ENCODE results near the gene TFCP2L1.
A peak's percentile ranks its signal among the peaks of the same experiment; 100 is the strongest.

The TFCP2L1 gene

GRCh38 chr2:121217627-121218026 lies 67.4 kb downstream of the TFCP2L1 start:
- whole genome bisulfite sequencing, 2 donors (ENCODE audit: extremely low coverage in 2 of 2, insufficient read length in 2 of 2, insufficient replicate concordance in 1 of 2), result no CpG with 5 or more reads among the region's 10 CpGs
- no peak overlapping the region for H3K4me2 ChIP-seq (ENCODE audit: insufficient read depth, low read length, poor library complexity, severe bottlenecking)
- no peak overlapping the region for H3K23ac ChIP-seq (ENCODE audit: low read depth, low read length, poor library complexity)
- no peak overlapping the region for H3K27ac ChIP-seq (replicated peaks; ENCODE audit: low read length)
- no peak overlapping the region for H3K14ac ChIP-seq (ENCODE audit: low read length)
- H3K36me3 ChIP-seq (replicated peaks in 1 of 2; ENCODE audit: control insufficient read depth in 2 of 2, insufficient read depth in 2 of 2, low read length in 2 of 2), result no peaks in the 10 kb centered on the region
- peak overlapping the region; percentile 46 for H3K18ac ChIP-seq (ENCODE audit: low read length)
- H2BK15ac ChIP-seq (ENCODE audit: low read length), result no peak overlapping the region
- H4K91ac ChIP-seq (ENCODE audit: low read depth, low read length, poor library complexity), result no peak overlapping the region
- H2BK5ac ChIP-seq (ENCODE audit: low read length), result no peak overlapping the region
- no peak overlapping the region for H2AFZ ChIP-seq (ENCODE audit: low read length)
- H3K27me3 ChIP-seq (ENCODE audit: control insufficient read depth in 3 of 3, insufficient read depth in 3 of 3, low read depth in 1 of 3, low read length in 3 of 3), result peaks cover 0 to 18% (median 0%) of the 10 kb centered on the region in 3 experiments
- H3K9me3 ChIP-seq (replicated peaks in 1 of 2; ENCODE audit: control insufficient read depth in 2 of 2, insufficient read depth in 1 of 2, low read depth in 1 of 2, low read length in 2 of 2), result no peaks in the 10 kb centered on the region
- H2BK12ac ChIP-seq (ENCODE audit: low read length), result no peak overlapping the region
- peak overlapping the region; percentile 19 for H2AK5ac ChIP-seq (ENCODE audit: low read depth, low read length)
- H2BK120ac ChIP-seq (ENCODE audit: low read depth, low read length), result no peak overlapping the region
- H3K4ac ChIP-seq (ENCODE audit: low read length), result no peak overlapping the region
- no peak overlapping the region for H4K8ac ChIP-seq (ENCODE audit: low read depth, low read length)
- no peak overlapping the region for H3K9ac ChIP-seq (ENCODE audit: low read depth, low read length, poor library complexity)
- no peak overlapping the region for H3K4me3 ChIP-seq (ENCODE audit: low read length in 2 of 2)
- no peaks in the 10 kb centered on the region for H3K4me1 ChIP-seq (ENCODE audit: control insufficient read depth in 2 of 2, insufficient read depth in 1 of 2, low read depth in 1 of 2, low read length in 2 of 2)
- DNase-seq (ENCODE audit: low spot score), result no peak
- no peaks in the 10 kb centered on the region for H3K79me1 ChIP-seq (ENCODE audit: low read depth, low read length)

- H3K36me3 ChIP-seq (replicated peaks in 1 of 2; ENCODE audit: control insufficient read depth in 2 of 2, insufficient read depth in 2 of 2, low read length in 2 of 2), result no peaks in the 10 kb centered on the region
- H3K9ac ChIP-seq (ENCODE audit: low read depth, low read length, poor library complexity), result no peak overlapping the region
- no peak overlapping the region for H3K27ac ChIP-seq (replicated peaks; ENCODE audit: low read length)
- no peak overlapping the region for H2AK5ac ChIP-seq (ENCODE audit: low read depth, low read length)
- no peak overlapping the region for H3K23ac ChIP-seq (ENCODE audit: low read depth, low read length, poor library complexity)
- no peaks in the 10 kb centered on the region for H3K9me3 ChIP-seq (replicated peaks in 1 of 2; ENCODE audit: control insufficient read depth in 2 of 2, insufficient read depth in 1 of 2, low read depth in 1 of 2, low read length in 2 of 2)
- no peak overlapping the region for H3K4me3 ChIP-seq (ENCODE audit: low read length in 2 of 2)
- no CpG with 5 or more reads among the region's 10 CpGs for WGBS, 2 donors (ENCODE audit: extremely low coverage in 2 of 2, insufficient read length in 2 of 2, insufficient replicate concordance in 1 of 2)
- peaks cover 0 to 23% (median 0%) of the 10 kb centered on the region in 3 experiments for H3K27me3 ChIP-seq (ENCODE audit: control insufficient read depth in 3 of 3, insufficient read depth in 3 of 3, low read depth in 1 of 3, low read length in 3 of 3)
- H4K8ac ChIP-seq (ENCODE audit: low read depth, low read length), result no peak overlapping the region
- no peak overlapping the region for H2AFZ ChIP-seq (ENCODE audit: low read length)
- H3K4ac ChIP-seq (ENCODE audit: low read length), result no peak overlapping the region
- H2BK12ac ChIP-seq (ENCODE audit: low read length), result no peak overlapping the region
- peak overlapping the region; percentile 31 for H3K18ac ChIP-seq (ENCODE audit: low read length)
- no peak overlapping the region for H2BK15ac ChIP-seq (ENCODE audit: low read length)
- H2BK5ac ChIP-seq (ENCODE audit: low read length), result no peak overlapping the region
- no peak overlapping the region for H4K91ac ChIP-seq (ENCODE audit: low read depth, low read length, poor library complexity)
- no peak overlapping the region for H2BK120ac ChIP-seq (ENCODE audit: low read depth, low read length)
- H3K14ac ChIP-seq (ENCODE audit: low read length), result no peak overlapping the region
- DNase-seq (ENCODE audit: low spot score), result no peak
- H3K79me1 ChIP-seq (ENCODE audit: low read depth, low read length), result no peaks in the 10 kb centered on the region
- no peaks in the 10 kb centered on the region for H3K4me1 ChIP-seq (ENCODE audit: control insufficient read depth in 2 of 2, insufficient read depth in 1 of 2, low read depth in 1 of 2, low read length in 2 of 2)
- no peak overlapping the region for H3K4me2 ChIP-seq (ENCODE audit: insufficient read depth, low read length, poor library complexity, severe bottlenecking)
Measured at GRCh38 chr2:121214296-121214695, 70.7 kb downstream of the TFCP2L1 start.

GRCh38 chr2:121213386-121213785 lies 71.6 kb downstream of the TFCP2L1 start:
- no peak overlapping the region for H2AFZ ChIP-seq (ENCODE audit: low read length)
- peak overlapping the region; percentile 42 for H2BK120ac ChIP-seq (ENCODE audit: low read depth, low read length)
- peak overlapping the region; percentile 33 for H2AK5ac ChIP-seq (ENCODE audit: low read depth, low read length)
- WGBS, 2 donors (ENCODE audit: extremely low coverage in 2 of 2, insufficient read length in 2 of 2, insufficient replicate concordance in 1 of 2), result no CpG with 5 or more reads among the region's 8 CpGs
- no peaks in the 10 kb centered on the region for H3K79me1 ChIP-seq (ENCODE audit: low read depth, low read length)
- no peak overlapping the region for H3K4ac ChIP-seq (ENCODE audit: low read length)
- no peaks in the 10 kb centered on the region for H3K4me1 ChIP-seq (ENCODE audit: control insufficient read depth in 2 of 2, insufficient read depth in 1 of 2, low read depth in 1 of 2, low read length in 2 of 2)
- no peak for DNase-seq (ENCODE audit: low spot score)
- no peak overlapping the region for H2BK12ac ChIP-seq (ENCODE audit: low read length)
- H3K4me2 ChIP-seq (ENCODE audit: insufficient read depth, low read length, poor library complexity, severe bottlenecking), result no peak overlapping the region
- H3K4me3 ChIP-seq (ENCODE audit: low read length in 2 of 2), result no peak overlapping the region
- H2BK5ac ChIP-seq (ENCODE audit: low read length), result no peak overlapping the region
- no peak overlapping the region for H3K27ac ChIP-seq (replicated peaks; ENCODE audit: low read length)
- H3K9me3 ChIP-seq (replicated peaks in 1 of 2; ENCODE audit: control insufficient read depth in 2 of 2, insufficient read depth in 1 of 2, low read depth in 1 of 2, low read length in 2 of 2), result no peaks in the 10 kb centered on the region
- peaks cover 0 to 17% (median 0%) of the 10 kb centered on the region in 3 experiments for H3K27me3 ChIP-seq (ENCODE audit: control insufficient read depth in 3 of 3, insufficient read depth in 3 of 3, low read depth in 1 of 3, low read length in 3 of 3)
- no peak overlapping the region for H4K8ac ChIP-seq (ENCODE audit: low read depth, low read length)
- no peak overlapping the region for H3K14ac ChIP-seq (ENCODE audit: low read length)
- H3K9ac ChIP-seq (ENCODE audit: low read depth, low read length, poor library complexity), result no peak overlapping the region
- no peak overlapping the region for H4K91ac ChIP-seq (ENCODE audit: low read depth, low read length, poor library complexity)
- H3K18ac ChIP-seq (ENCODE audit: low read length), result no peak overlapping the region
- no peak overlapping the region for H2BK15ac ChIP-seq (ENCODE audit: low read length)
- no peak overlapping the region for H3K23ac ChIP-seq (ENCODE audit: low read depth, low read length, poor library complexity)
- H3K36me3 ChIP-seq (replicated peaks in 1 of 2; ENCODE audit: control insufficient read depth in 2 of 2, insufficient read depth in 2 of 2, low read length in 2 of 2), result no peaks in the 10 kb centered on the region

- H3K9ac ChIP-seq (ENCODE audit: low read depth, low read length, poor library complexity), result no peak overlapping the region
- no peak overlapping the region for H2BK120ac ChIP-seq (ENCODE audit: low read depth, low read length)
- no peak overlapping the region for H2BK15ac ChIP-seq (ENCODE audit: low read length)
- H2AK5ac ChIP-seq (ENCODE audit: low read depth, low read length), result no peak overlapping the region
- no peak overlapping the region for H3K23ac ChIP-seq (ENCODE audit: low read depth, low read length, poor library complexity)
- H2BK12ac ChIP-seq (ENCODE audit: low read length), result no peak overlapping the region
- no peak overlapping the region for H2AFZ ChIP-seq (ENCODE audit: low read length)
- no peak overlapping the region for H4K8ac ChIP-seq (ENCODE audit: low read depth, low read length)
- no peaks in the 10 kb centered on the region for H3K9me3 ChIP-seq (replicated peaks in 1 of 2; ENCODE audit: control insufficient read depth in 2 of 2, insufficient read depth in 1 of 2, low read depth in 1 of 2, low read length in 2 of 2)
- H3K27ac ChIP-seq (replicated peaks; ENCODE audit: low read length), result no peak overlapping the region
- DNase-seq (ENCODE audit: low spot score), result no peak
- peak overlapping the region; percentile 10 for H3K14ac ChIP-seq (ENCODE audit: low read length)
- no peak overlapping the region for H2BK5ac ChIP-seq (ENCODE audit: low read length)
- no peak overlapping the region for H3K4ac ChIP-seq (ENCODE audit: low read length)
- no peak overlapping the region for H3K4me3 ChIP-seq (ENCODE audit: low read length in 2 of 2)
- H3K79me1 ChIP-seq (ENCODE audit: low read depth, low read length), result no peaks in the 10 kb centered on the region
- peaks cover 0 to 15% (median 0%) of the 10 kb centered on the region in 3 experiments for H3K27me3 ChIP-seq (ENCODE audit: control insufficient read depth in 3 of 3, insufficient read depth in 3 of 3, low read depth in 1 of 3, low read length in 3 of 3)
- H3K18ac ChIP-seq (ENCODE audit: low read length), result peak overlapping the region; percentile 51
- H3K4me1 ChIP-seq (ENCODE audit: control insufficient read depth in 2 of 2, insufficient read depth in 1 of 2, low read depth in 1 of 2, low read length in 2 of 2), result no peaks in the 10 kb centered on the region
- H4K91ac ChIP-seq (ENCODE audit: low read depth, low read length, poor library complexity), result no peak overlapping the region
- no peaks in the 10 kb centered on the region for H3K36me3 ChIP-seq (replicated peaks in 1 of 2; ENCODE audit: control insufficient read depth in 2 of 2, insufficient read depth in 2 of 2, low read length in 2 of 2)
- no peak overlapping the region for H3K4me2 ChIP-seq (ENCODE audit: insufficient read depth, low read length, poor library complexity, severe bottlenecking)
- WGBS, 2 donors (ENCODE audit: extremely low coverage in 2 of 2, insufficient read length in 2 of 2, insufficient replicate concordance in 1 of 2), result no CpG with 5 or more reads among the region's 33 CpGs
Measured at GRCh38 chr2:121212661-121213325, 72.2 kb downstream of the TFCP2L1 start.

All from neuronal stem cell (in vitro differentiated cells).